Measurements from ENCODE around the gene AURKAIP1. TPM values are rescaled to one million over a fixed set of nuclear protein-coding genes. Genes with fewer than 3 reads are reported as not detected.

AURKAIP1 gene
- polyA plus RNA-seq, 1 of the 3 experiments (the other 2 are of a cell fraction): 214 TPM

- no peak for TF ChIP-seq USF2 (IDR thresholded peaks at IDR 0.05; ENCODE audit: borderline replicate concordance, low read depth, low read length)
- TF ChIP-seq GABPA (IDR thresholded peaks at IDR 0.05; ENCODE audit: low read depth): peak; percentile 82
- no peak for TF ChIP-seq TEAD4 (IDR thresholded peaks at IDR 0.05; ENCODE audit: borderline replicate concordance, insufficient read depth)
- TF ChIP-seq SMC3 (IDR thresholded peaks at IDR 0.05; ENCODE audit: low read depth, low read length): no peak
- TF ChIP-seq EZH2phosphoT487 (IDR thresholded peaks at IDR 0.05; ENCODE audit: borderline replicate concordance, low read depth): no peak
- TF ChIP-seq IRF3 (IDR thresholded peaks at IDR 0.05; ENCODE audit: low read depth, low read length): no peak
- no peak for TF ChIP-seq USF1 (IDR thresholded peaks at IDR 0.05; ENCODE audit: borderline replicate concordance, low read depth)
Observed at GRCh38 chr1:1324524-1325287, 50.3 kb downstream of the AURKAIP1 start, which contains the start of the genes CPTP and INTS11 (continued).

- no peak for DNase-seq
- Histone ChIP-seq H3K27ac (ENCODE audit: low read depth in 2 of 2, low read length in 1 of 2) (peak overlapping the region; percentile 45 to 64; a peak in 1 of 4 replicates), H3K79me2 (ENCODE audit: insufficient read depth) (peaks cover 70% of the 10 kb centered on the region), H3K9ac (peak overlapping the region; percentile 78), H2AFZ (ENCODE audit: low read depth) (no peak overlapping the region), H3F3A (replicated peaks; ENCODE audit: insufficient read depth) (peaks cover 1% of the 10 kb centered on the region), H3K4me3 (ENCODE audit: low read depth in 2 of 2, low read length in 1 of 2) (peak overlapping the region; percentile 74 to 80), H4K20me1 (ENCODE audit: insufficient read depth) (peaks cover 39% of the 10 kb centered on the region), H3K27me3 (ENCODE audit: insufficient read depth) (no peaks in the 10 kb centered on the region), H3K4me2 (peak overlapping the region; percentile 95; the same call in 1 of the 2 replicates), H3K9me3 (no peaks in the 10 kb centered on the region), H3K9me2 (no peaks in the 10 kb centered on the region), H3K36me3 (replicated peaks in 1 of 2; ENCODE audit: control insufficient read depth in 1 of 2, insufficient read depth in 2 of 2, low read length in 1 of 2) (peaks cover 0 to 37% of the 10 kb centered on the region in 2 experiments), H3K4me1 (ENCODE audit: control insufficient read depth in 1 of 2, insufficient read depth in 2 of 2, low read depth in 1 of 2, low read length in 1 of 2) (peaks cover 0 to 24% of the 10 kb centered on the region in 2 experiments; a peak in 1 of 4 replicates)
- POLR2A ChIA-PET: no interaction called here
- TF ChIP-seq NFIC (IDR thresholded peaks at IDR 0.05; ENCODE audit: borderline replicate concordance) (no peak), ELF1 (IDR thresholded peaks at IDR 0.05) (no peak), SIN3A (IDR thresholded peaks at IDR 0.05; ENCODE audit: borderline replicate concordance, low read depth, low read length) (no peak), PBX3 (IDR thresholded peaks at IDR 0.05) (no peak), CHD2 (IDR thresholded peaks at IDR 0.05; ENCODE audit: low read length, partially characterized antibody) (no peak), RAD21 (IDR thresholded peaks at IDR 0.05; ENCODE audit: low read length) (no peak), MAX (IDR thresholded peaks at IDR 0.05; ENCODE audit: low read depth) (no peak)
- CTCF ChIA-PET: no interaction called here
- WGBS (ENCODE audit: low lambda C conversion rate): 0% methylated on average over 1 of the region's 41 CpGs
Observed at GRCh38 chr1:1324084-1324523, 50.9 kb downstream of the AURKAIP1 start.

Other genes with a start within 250 kb of the AURKAIP1 start
- gene TTLL10, start 201.3 kb downstream of the AURKAIP1 start, polyA plus RNA-seq (2012; rRNA removed): not detected in 2 replicates
- 0.05 TPM in 1 of 2 replicates, not detected in the other for gene TNFRSF18, start 168.6 kb downstream of the AURKAIP1 start, polyA plus RNA-seq (2012; rRNA removed)
- not detected in 2 replicates for gene TNFRSF4, start 161.1 kb downstream of the AURKAIP1 start, polyA plus RNA-seq (2012; rRNA removed)
- 182 and 265 TPM in 2 replicates for gene SDF4, start 143.2 kb downstream of the AURKAIP1 start, polyA plus RNA-seq (2012; rRNA removed)
- gene B3GALT6, start 143.0 kb downstream of the AURKAIP1 start, polyA plus RNA-seq (2012; rRNA removed): 32.0 and 38.8 TPM in 2 replicates
- 0.59 TPM in 1 of 2 replicates, not detected in the other for gene C1QTNF12, start 128.5 kb downstream of the AURKAIP1 start, polyA plus RNA-seq (2012; rRNA removed)
- gene UBE2J2, start 101.4 kb downstream of the AURKAIP1 start, polyA plus RNA-seq (2012; rRNA removed): 31.8 and 47.5 TPM in 2 replicates
- gene SCNN1D, start 94.8 kb downstream of the AURKAIP1 start, polyA plus RNA-seq (2012; rRNA removed): 2.6 and 2.9 TPM in 2 replicates
- gene ACAP3, start 67.3 kb downstream of the AURKAIP1 start, polyA plus RNA-seq (2012; rRNA removed): 51.7 and 66.4 TPM in 2 replicates
- gene PUSL1, start 66.6 kb downstream of the AURKAIP1 start, polyA plus RNA-seq (2012; rRNA removed): 13.9 and 19.0 TPM in 2 replicates
- 137 and 141 TPM in 2 replicates for gene INTS11, start 50.5 kb downstream of the AURKAIP1 start, polyA plus RNA-seq (2012; rRNA removed)
- gene CPTP, start 50.4 kb downstream of the AURKAIP1 start, polyA plus RNA-seq (2012; rRNA removed): 12.3 and 13.4 TPM in 2 replicates
- 0.06 and 0.08 TPM in 2 replicates for gene TAS1R3, start 43.9 kb downstream of the AURKAIP1 start, polyA plus RNA-seq (2012; rRNA removed)
- gene DVL1, start 25.8 kb downstream of the AURKAIP1 start, polyA plus RNA-seq (2012; rRNA removed): 31.3 and 32.0 TPM in 2 replicates
- 2.5 and 3.8 TPM in 2 replicates for gene MXRA8, start 16.7 kb downstream of the AURKAIP1 start, polyA plus RNA-seq (2012; rRNA removed)
- gene CCNL2, start 24.1 kb upstream of the AURKAIP1 start, polyA plus RNA-seq (2012; rRNA removed): 362 and 475 TPM in 2 replicates
- 159 and 210 TPM in 2 replicates for gene MRPL20, start 32.1 kb upstream of the AURKAIP1 start, polyA plus RNA-seq (2012; rRNA removed)
- gene ANKRD65, start 46.1 kb upstream of the AURKAIP1 start, polyA plus RNA-seq (2012; rRNA removed): 0.06 and 0.07 TPM in 2 replicates
- gene VWA1, start 60.5 kb upstream of the AURKAIP1 start, polyA plus RNA-seq (2012; rRNA removed): 5.3 and 7.4 TPM in 2 replicates
- 0.38 and 0.49 TPM in 2 replicates for gene ATAD3C, start 74.5 kb upstream of the AURKAIP1 start, polyA plus RNA-seq (2012; rRNA removed)
- gene ATAD3B, start 96.6 kb upstream of the AURKAIP1 start, polyA plus RNA-seq (2012; rRNA removed): 47.6 and 71.6 TPM in 2 replicates
- gene ATAD3A, start 137.0 kb upstream of the AURKAIP1 start, polyA plus RNA-seq (2012; rRNA removed): 34.1 and 40.2 TPM in 2 replicates
- 6.5 and 8.1 TPM in 2 replicates for gene TMEM240, start 165.4 kb upstream of the AURKAIP1 start, polyA plus RNA-seq (2012; rRNA removed)
- gene SSU72, start 199.7 kb upstream of the AURKAIP1 start, polyA plus RNA-seq (2012; rRNA removed): 73.6 and 104 TPM in 2 replicates
- gene FNDC10, start 224.9 kb upstream of the AURKAIP1 start, polyA plus RNA-seq (2012; rRNA removed): 4.8 and 6.7 TPM in 2 replicates
- 40.4 and 45.4 TPM in 2 replicates for gene MIB2, start 240.3 kb upstream of the AURKAIP1 start, polyA plus RNA-seq (2012; rRNA removed)